HG03520 (cell line): ENCODE results near the gene PTPRT.

Experiments used
- ATAC-seq: cut with Tn5 transposase; IDR thresholded peaks from one replicate; pipeline ENCODE4 v1.9.1; 2021; ENCODE audit warnings: mild to moderate bottlenecking, moderate library complexity; ENCODE audit not compliant: unreplicated experiment

PTPRT gene

GRCh38 chr20:42161228-42161829, 1028.4 kb downstream of the PTPRT start:
- ATAC-seq = no peak

GRCh38 chr20:42159808-42160207, 1029.9 kb downstream of the PTPRT start:
- no peak for ATAC-seq

- no peak for ATAC-seq
Measured at GRCh38 chr20:42158272-42158671, 1031.4 kb downstream of the PTPRT start.

GRCh38 chr20:42155586-42155985, 1034.1 kb downstream of the PTPRT start:
- ATAC-seq = no peak

GRCh38 chr20:42152575-42152974, 1037.1 kb downstream of the PTPRT start:
- ATAC-seq = no peak

- ATAC-seq = no peak
Measured at GRCh38 chr20:42150230-42150629, 1039.5 kb downstream of the PTPRT start.

- no peak for ATAC-seq
Measured at GRCh38 chr20:42138729-42139128, 1051.0 kb downstream of the PTPRT start.

- ATAC-seq = no peak
Measured at GRCh38 chr20:42134265-42135098, 1055.2 kb downstream of the PTPRT start.

- no peak for ATAC-seq
Measured at GRCh38 chr20:42130810-42131596, 1058.7 kb downstream of the PTPRT start.

GRCh38 chr20:42125426-42125825, 1064.3 kb downstream of the PTPRT start:
- ATAC-seq = no peak

GRCh38 chr20:42123981-42124473, 1065.7 kb downstream of the PTPRT start:
- no peak for ATAC-seq

- no peak for ATAC-seq
Measured at GRCh38 chr20:42118409-42119125, 1071.1 kb downstream of the PTPRT start.

- ATAC-seq = no peak
Measured at GRCh38 chr20:42118001-42118400, 1071.7 kb downstream of the PTPRT start.

- no peak for ATAC-seq
Measured at GRCh38 chr20:42113236-42113635, 1076.5 kb downstream of the PTPRT start.

GRCh38 chr20:42112161-42112560, 1077.5 kb downstream of the PTPRT start:
- ATAC-seq = no peak

GRCh38 chr20:42111349-42111748, 1078.4 kb downstream of the PTPRT start:
- no peak for ATAC-seq

GRCh38 chr20:42110301-42110700, 1079.4 kb downstream of the PTPRT start:
- no peak for ATAC-seq

- ATAC-seq = no peak
Measured at GRCh38 chr20:42102000-42102399, 1087.7 kb downstream of the PTPRT start.

- no peak for ATAC-seq
Measured at GRCh38 chr20:42100137-42100704, 1089.5 kb downstream of the PTPRT start.

GRCh38 chr20:42099101-42099500, 1090.6 kb downstream of the PTPRT start:
- ATAC-seq = no peak
